HepG2 (cell line): ENCODE data around the gene LRRC8C. TPM values are rescaled to one million over a fixed set of nuclear protein-coding genes. Genes with fewer than 3 reads are reported as not detected.

ENCODE experiments used
- ATAC-seq: fragments of 200-7000 bp; cut with Tn5 transposase; 3 replicates; pipeline ENCODE4 v1.9.1; 2020; ENCODE audit warnings: mild to moderate bottlenecking, moderate library complexity
- BruUV-seq: library from RNA; stranded (reverse); fragments of 400-500 nt; replicated peaks from 2 replicates; lab custom pipeline; 2021; lab: Mats Ljungman, UMichigan
- CTCF ChIA-PET: fragments of 300-600 bp; formaldehyde crosslinking; extraction: SDS; loops from one replicate; lab custom pipeline; 2021; ENCODE audit warnings: low total read pairs, inconsistent platforms, low intra/inter-chr PET ratio; lab: Yijun Ruan, JAX
- POLR2A ChIA-PET: fragments of 350-600 bp; sonication (Branson Sonifier 250); formaldehyde crosslinking; loops from one replicate; lab custom pipeline; 2020; ENCODE audit warnings: antibody characterized with exemption, inconsistent platforms; lab: Yijun Ruan, JAX
- DNase-seq: peaks from one replicate; pipeline ENCODE4 v3.0.0-alpha.2; 2015; ENCODE audit warnings: low spot score
- FAIRE-seq: peaks from 3 replicates; lab custom pipeline; 2011; peaks lifted over from hg19 to GRCh38; lab: Jason Lieb, UNC
- H2AFZ ChIP-seq: one replicate; pipeline ENCODE4 v1.6.1; 2011; ENCODE audit warnings: low read length, inconsistent platforms
- H3K27ac ChIP-seq: fragments of 300-600 bp; 3 replicates; pipeline ENCODE4 v1.8.0; 2011; ENCODE audit warnings: mixed run types, mild to moderate bottlenecking, mixed read lengths, low read length, inconsistent platforms; ENCODE audit not compliant: insufficient read depth; ENCODE audit errors: extremely low read length
- H3K27me3 ChIP-seq, 2 experiments: fragments of 200-600 bp in 1 of 2; 2 replicates in 1 of 2; 3 replicates in 1 of 2; pipeline versions ENCODE4 v1.6.0 to v1.8.0; 2011; ENCODE audit warnings: low read length in 2 of 2, mild to moderate bottlenecking in 2 of 2, moderate library complexity in 2 of 2, inconsistent platforms in 1 of 2; ENCODE audit not compliant: insufficient read depth in 2 of 2, control insufficient read depth in 1 of 2
- H3K36me3 ChIP-seq, 2 experiments: fragments of 200-600 bp in 1 of 2; replicated peaks in 1 of 2; 2 replicates in 1 of 2; 3 replicates in 1 of 2; pipeline versions ENCODE4 v1.5.1 to v1.8.0; 2011; ENCODE audit warnings: low read length in 2 of 2, inconsistent platforms in 1 of 2; ENCODE audit not compliant: insufficient read depth in 2 of 2, control insufficient read depth in 1 of 2
- H3K4me1 ChIP-seq: 2 replicates; pipeline ENCODE4 v1.5.1; 2012; ENCODE audit warnings: low read length, inconsistent platforms; ENCODE audit not compliant: insufficient read depth
- H3K4me2 ChIP-seq: 2 replicates; pipeline ENCODE4 v1.6.0; 2011; ENCODE audit warnings: low read depth, low read length, inconsistent platforms
- H3K4me3 ChIP-seq, 3 experiments: fragments of 200-600 bp in 1 of 3; sonication (generic), shearing (Covaris generic) in 1 of 3; replicated peaks in 1 of 3; 2 replicates each; pipeline ENCODE4 v1.5.1; 2011 to 2016; ENCODE audit warnings: low read length in 3 of 3, inconsistent platforms in 2 of 3, low read depth in 2 of 3, mild to moderate bottlenecking in 2 of 3, control low read depth in 1 of 3, mixed read lengths in 1 of 3; ENCODE audit not compliant: insufficient read depth in 1 of 3
- H3K79me2 ChIP-seq: one replicate; pipeline ENCODE4 v1.6.1; 2011; ENCODE audit warnings: low read length, inconsistent platforms; ENCODE audit not compliant: insufficient read depth
- H3K9ac ChIP-seq: 2 replicates; pipeline ENCODE4 v1.6.0; 2011; ENCODE audit warnings: mild to moderate bottlenecking, low read depth, low read length, inconsistent platforms; ENCODE audit not compliant: insufficient read depth
- H3K9me3 ChIP-seq: 2 replicates; pipeline ENCODE4 v1.5.1; 2012; ENCODE audit warnings: mild to moderate bottlenecking, low read length
- H4K20me1 ChIP-seq: 2 replicates; pipeline ENCODE4 v1.6.0; 2011; ENCODE audit warnings: inconsistent platforms, mild to moderate bottlenecking, low read length, moderate library complexity; ENCODE audit not compliant: insufficient read depth
- AFF4 ChIP-seq: sonication (generic); formaldehyde crosslinking; IDR thresholded peaks from 2 replicates; pipeline ENCODE4 v1.4.0; 2020; ENCODE audit warnings: missing genetic modification reagents
- ARNTL ChIP-seq: sonication (generic); formaldehyde crosslinking; IDR thresholded peaks from 2 replicates; pipeline ENCODE4 v1.4.0; 2020; ENCODE audit warnings: mild to moderate bottlenecking, missing genetic modification reagents
- GABPA ChIP-seq, 2 experiments: IDR thresholded peaks; 2 replicates each; pipeline ENCODE4 v1.6.1; 2011 to 2016; ENCODE audit warnings: low read depth in 2 of 2, low read length in 1 of 2, missing biosample characterization in 1 of 2, missing genetic modification characterization in 1 of 2
- KLF16 ChIP-seq, 2 experiments: sonication (generic) in 1 of 2; formaldehyde crosslinking in 1 of 2; IDR thresholded peaks; 2 replicates each; pipeline versions ENCODE4 v1.6.1 to v1.8.0; 2016 to 2023; ENCODE audit warnings: missing genetic modification reagents in 2 of 2, missing compliant biosample characterization in 1 of 2
- NBN ChIP-seq: fragments of 450-650 bp; conservative IDR thresholded peaks from 2 replicates; pipeline ENCODE4 v1.6.1; 2017
- TBL1XR1 ChIP-seq: fragments of 150-350 bp; IDR thresholded peaks from 2 replicates; pipeline ENCODE4 v1.6.1; 2014; ENCODE audit warnings: borderline replicate concordance, low read length; ENCODE audit not compliant: partially characterized antibody
- THAP9 ChIP-seq: sonication (generic); formaldehyde crosslinking; IDR thresholded peaks from 2 replicates; pipeline ENCODE4; 2020; ENCODE audit warnings: missing genetic modification reagents, mild to moderate bottlenecking, borderline replicate concordance
- ZBTB10 ChIP-seq: sonication (generic); formaldehyde crosslinking; IDR thresholded peaks from 2 replicates; pipeline ENCODE4 v1.4.0; 2020; ENCODE audit warnings: missing genetic modification reagents, borderline replicate concordance
- ZNF513 ChIP-seq: sonication (generic); formaldehyde crosslinking; conservative IDR thresholded peaks from 2 replicates; pipeline ENCODE4 v1.5.0; 2020; ENCODE audit warnings: missing genetic modification reagents
- ZNF691 ChIP-seq: sonication (generic); formaldehyde crosslinking; IDR thresholded peaks from 2 replicates; pipeline ENCODE4 v1.4.0; 2020; ENCODE audit warnings: missing genetic modification reagents, low read depth, mild to moderate bottlenecking, borderline replicate concordance
- ZNF790 ChIP-seq: sonication (generic); formaldehyde crosslinking; IDR thresholded peaks from 2 replicates; pipeline ENCODE4 v1.8.0; 2022; ENCODE audit warnings: missing genetic modification reagents, mild to moderate bottlenecking, borderline replicate concordance
- WGBS: methylation state at CpG from one replicate; pipeline ENCODE4 v1.1.6; 2017; ENCODE audit warnings: low lambda C conversion rate; 5-methylcytosine and 5-hydroxymethylcytosine counted together
- in situ Hi-C: cut with HindIII; loops from 2 replicates; pipeline ENCODE4 v1.10.0; 2017; ENCODE audit warnings: low pct_unique_long_range_greater_than_20kb; ENCODE audit not compliant: extremely low pct_ligation_motif_present
- intact Hi-C: fragments of 100-400 bp; cut with micrococcal nuclease; formaldehyde crosslinking; loops from one replicate; pipeline ENCODE4 v1.10.0; 2022; ENCODE audit not compliant: unreplicated experiment
- polyA plus RNA-seq, 8 experiments: library from polyadenylated mRNA; depleted of rRNA in 3 of 8; stranded (reverse) in 7 of 8; unstranded in 1 of 8; fragments of >200 nt; fragmentation: Illumina TruSeq in 4 of 8; extraction: Trizol in 4 of 8; gene quantifications; 2 replicates each; pipeline versions ENCODE4 v1.2.1 to v1.2.3, GENCODE V29; 2011 to 2016; ENCODE audit warnings: low read depth in 4 of 8, missing spikeins in 1 of 8, mixed read lengths in 1 of 8; ENCODE audit not compliant: insufficient read depth in 1 of 8
- total RNA-seq, 5 experiments: library from RNA; depleted of rRNA; stranded (reverse); fragments of >200 nt; fragmentation: Illumina TruSeq; extraction: Trizol; gene quantifications; 2 replicates each; pipeline ENCODE4 v1.2.3, GENCODE V29; 2016; ENCODE audit warnings: low read depth in 1 of 5

LRRC8C gene
- total and polyA plus RNA-seq, 2 of the 13 experiments (the other 11 are each of a cell fraction or from before 2014, with no cell fraction given): 0.22 to 0.32 TPM

- H3K27ac ChIP-seq: no peak overlapping the region
- FAIRE-seq (no peak), ATAC-seq (no peak), DNase-seq (no peak)
- ChIA-PET CTCF (interaction anchor here (2.5 kb wide), 2 partner anchors 80 to 116 kb away, joined by 17 to 34 read pairs; no protein-coding TSS in a partner anchor), POLR2A (no interaction called here)
- H3K4me2 ChIP-seq: no peak overlapping the region
- H3K9me3 ChIP-seq: no peaks in the 10 kb centered on the region
- in situ Hi-C loops (loop anchor here (5.0 kb wide), 1 partner anchor 112 kb away; no protein-coding TSS in a partner anchor), intact Hi-C loops (loop anchor here (1.0 kb wide), 2 partner anchors 79 to 116 kb away; no protein-coding TSS in a partner anchor)
- 91% methylated on average over 2 of the region's 2 CpGs for WGBS
- no peaks in the 10 kb centered on the region for H3K27me3 ChIP-seq
- H3K4me3 ChIP-seq: no peak overlapping the region
- BruUV-seq: no TSS peak
- no peak overlapping the region for H2AFZ ChIP-seq
- no peaks in the 10 kb centered on the region for H3K36me3 ChIP-seq
- H3K79me2 ChIP-seq: no peaks in the 10 kb centered on the region
- H3K9ac ChIP-seq: no peak overlapping the region
- no peaks in the 10 kb centered on the region for H3K4me1 ChIP-seq
- no peaks in the 10 kb centered on the region for H4K20me1 ChIP-seq
- TF ChIP-seq GABPA (IDR thresholded peaks at IDR 0.05; ENCODE audit: low read depth, low read length): no peak
- TF ChIP-seq GABPA (CRISPR knock-in tag; IDR thresholded peaks at IDR 0.05; ENCODE audit: low read depth): no peak
- no peak for TF ChIP-seq KLF16 (CRISPR knock-in tag; IDR thresholded peaks at IDR 0.05)
- no peak for TF ChIP-seq ZNF691
- no peak for TF ChIP-seq THAP9
- TF ChIP-seq NBN: no peak
- no peak for TF ChIP-seq TBL1XR1
- no peak for TF ChIP-seq ZNF513 (CRISPR knock-in tag)
- TF ChIP-seq ARNTL (CRISPR knock-in tag): no peak
- TF ChIP-seq ZBTB10 (CRISPR knock-in tag): no peak
- no peak for TF ChIP-seq ZNF790 (CRISPR knock-in tag)
- no peak for TF ChIP-seq AFF4 (CRISPR knock-in tag)
Measured at GRCh38 chr1:89599332-89599630, 33.6 kb upstream of the LRRC8C start.
